HK-2 (cell line): Measurements from ENCODE around the gene LCN6.
"Not testable (repeated sequence)": the region's sequence is repeated elsewhere in the genome, so short reads cannot be mapped to it uniquely, and the experiment has no call there.

Source experiments
- DNase-seq: peaks from one replicate; pipeline ENCODE4 v3.0.0-alpha.2; 2018; ENCODE audit not compliant: unreplicated experiment

LCN6 gene

DNA sequence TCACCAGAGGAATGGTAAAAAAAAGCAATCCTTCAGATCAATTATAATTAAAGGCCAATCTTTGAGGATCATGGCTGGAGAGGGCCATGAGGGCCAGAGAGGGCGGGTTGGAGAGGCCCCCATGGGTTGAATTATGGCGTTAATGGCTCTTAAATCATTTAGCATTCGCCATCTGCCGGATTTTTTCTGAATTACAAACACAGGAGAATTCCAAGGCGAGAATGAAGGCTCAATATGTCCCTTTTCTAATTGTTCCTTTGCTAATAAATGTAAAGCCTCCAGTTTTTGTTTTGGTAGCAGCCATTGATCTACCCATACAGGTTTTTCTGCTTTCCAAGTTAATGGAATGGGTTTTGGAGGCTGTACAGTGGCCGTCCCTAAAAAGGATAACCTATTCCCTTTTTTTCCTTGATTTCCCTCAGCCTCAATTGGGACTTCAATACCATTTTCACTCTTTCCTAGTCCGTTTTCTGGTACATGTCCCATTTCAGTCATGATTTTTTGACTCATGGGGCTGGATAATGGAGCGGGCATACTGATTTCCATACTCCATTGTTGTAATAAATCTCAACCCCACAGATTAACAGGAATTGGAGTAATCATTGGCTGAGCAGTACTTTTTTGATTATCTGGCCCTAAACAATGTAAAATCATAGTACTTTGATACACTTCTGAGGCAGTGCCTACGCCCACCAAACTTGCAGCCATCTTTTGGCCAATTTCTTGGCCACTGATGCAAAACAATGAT lies 36.1 kb upstream of the LCN6 start:
- no peak for DNase-seq

DNA sequence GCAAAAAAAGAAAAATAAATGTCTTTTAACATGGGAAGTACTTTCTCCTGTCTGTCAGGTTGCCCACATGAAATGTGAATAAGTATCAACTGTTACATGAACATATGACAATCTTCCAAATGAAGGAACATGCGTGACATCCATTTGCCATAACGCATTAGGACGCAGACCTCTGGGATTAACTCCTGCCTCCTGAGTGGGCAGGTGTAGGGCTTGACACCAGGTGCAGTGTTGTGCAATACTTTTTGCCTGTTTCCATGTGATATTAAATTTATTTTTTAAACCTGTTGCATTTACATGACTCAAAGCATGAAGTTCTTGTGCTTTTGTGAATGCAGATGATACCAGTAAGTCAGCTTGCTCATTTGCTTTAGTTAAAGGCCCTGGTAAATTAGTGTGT lies 34.1 kb upstream of the LCN6 start:
- no peak for DNase-seq

DNA sequence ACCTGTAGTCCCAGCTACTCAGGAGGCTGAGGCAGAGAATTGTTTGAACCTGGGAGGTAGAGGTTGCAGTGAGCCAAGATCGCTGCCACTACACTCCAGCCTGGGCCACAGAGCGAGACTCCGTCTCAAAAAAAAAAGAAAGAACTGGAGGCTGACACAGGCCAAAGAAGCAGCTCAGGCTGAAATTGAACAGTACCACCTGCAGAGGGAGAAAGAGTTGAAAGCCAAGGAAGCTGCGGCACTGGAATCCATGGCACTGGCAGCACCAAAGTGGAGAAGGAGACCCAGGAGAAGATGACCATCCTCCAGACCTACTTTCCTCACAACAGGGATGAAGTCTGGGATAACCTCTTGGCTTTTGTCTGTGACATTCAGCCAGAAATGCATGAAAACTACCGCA lies 31.5 kb upstream of the LCN6 start:
- no peak for DNase-seq

DNA sequence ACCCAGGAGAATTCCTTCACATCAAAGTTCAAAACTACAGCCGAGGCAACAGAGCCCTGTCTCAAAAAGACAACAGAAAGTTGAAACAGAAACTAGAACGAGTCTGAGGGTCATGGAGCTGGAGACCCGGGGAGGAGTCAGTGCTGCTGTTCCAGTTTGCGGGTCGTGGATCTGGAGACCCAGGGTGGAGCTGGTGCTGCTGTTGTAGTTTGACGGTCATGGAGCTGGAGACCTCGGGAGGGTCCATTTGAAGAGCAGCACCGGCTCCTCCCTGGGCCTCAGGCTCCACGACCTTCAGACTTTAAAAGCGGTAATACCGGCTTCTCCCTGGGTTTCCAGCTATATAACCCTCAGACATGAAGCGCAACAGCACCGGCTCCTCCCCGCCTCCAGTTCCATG lies 29.0 kb upstream of the LCN6 start:
- no peak for DNase-seq

DNA sequence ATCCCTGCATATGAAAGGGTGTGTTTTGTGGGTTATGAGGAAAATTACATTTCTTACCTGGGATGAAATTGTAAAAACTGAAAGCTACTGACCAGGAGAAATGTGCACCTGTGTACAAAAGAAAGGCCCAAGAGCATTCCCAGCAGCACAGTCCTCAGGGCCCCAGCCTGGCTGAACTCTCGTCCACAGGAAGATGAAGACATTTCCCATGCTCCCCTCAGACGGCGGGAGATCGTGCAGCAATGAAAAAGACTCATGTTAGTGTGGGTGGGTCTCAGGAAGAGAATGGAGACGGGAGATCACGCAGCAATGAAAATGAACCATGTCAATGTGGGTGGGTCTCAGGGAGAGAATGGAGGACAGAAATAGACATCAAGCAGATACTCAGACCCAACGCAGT lies 28.6 kb upstream of the LCN6 start:
- DNase-seq: no peak

DNA sequence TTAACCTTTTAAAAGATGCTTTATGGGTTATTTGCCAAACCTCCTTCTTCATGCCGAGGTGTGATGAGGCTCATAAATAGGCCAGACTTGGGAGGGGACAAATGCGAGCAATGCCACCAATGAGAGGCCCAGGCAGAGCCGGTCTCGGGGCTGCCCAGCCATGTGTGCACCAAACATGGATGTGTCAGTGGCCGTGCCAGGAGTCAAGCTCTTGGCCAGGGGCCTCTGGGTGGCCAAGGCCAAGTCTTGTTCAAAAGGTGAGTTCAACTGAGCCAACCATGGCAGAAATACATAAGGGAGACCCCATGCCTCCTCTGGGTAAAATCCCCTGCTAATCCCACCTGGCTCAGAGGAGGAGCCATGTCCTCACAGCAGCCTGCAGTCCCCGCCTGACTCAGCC lies 26.9 kb upstream of the LCN6 start:
- DNase-seq: no peak

DNA sequence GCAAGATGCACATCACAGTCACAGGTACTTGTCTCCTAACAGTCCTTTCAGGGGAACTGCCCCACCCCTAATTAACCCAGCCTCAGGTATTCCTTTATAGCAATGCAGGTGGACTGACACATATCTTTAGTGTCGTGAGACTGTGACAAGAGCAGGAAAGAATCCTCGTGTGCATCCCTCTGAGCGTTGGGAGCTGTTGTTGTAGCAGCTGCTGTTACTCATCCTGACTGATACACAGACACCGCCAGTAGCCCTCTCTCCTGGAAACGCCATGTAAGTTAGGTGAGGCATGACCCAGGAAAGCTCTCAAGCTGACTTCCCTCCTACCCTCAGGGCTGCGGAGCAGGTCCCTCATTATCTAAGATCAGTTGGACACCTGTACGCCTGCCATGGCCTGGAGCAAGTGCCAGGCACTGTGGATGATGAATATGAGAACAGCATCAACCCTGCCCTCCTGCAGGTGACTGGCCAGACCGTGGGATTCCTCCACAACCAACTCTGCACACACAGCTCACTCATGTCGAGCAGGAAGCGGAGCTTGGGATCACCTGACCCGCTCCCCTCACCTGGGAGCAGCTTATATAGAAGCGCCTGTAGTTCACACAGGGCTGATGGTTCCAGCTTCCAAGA lies 26.2 kb upstream of the LCN6 start:
- no peak for DNase-seq

DNA sequence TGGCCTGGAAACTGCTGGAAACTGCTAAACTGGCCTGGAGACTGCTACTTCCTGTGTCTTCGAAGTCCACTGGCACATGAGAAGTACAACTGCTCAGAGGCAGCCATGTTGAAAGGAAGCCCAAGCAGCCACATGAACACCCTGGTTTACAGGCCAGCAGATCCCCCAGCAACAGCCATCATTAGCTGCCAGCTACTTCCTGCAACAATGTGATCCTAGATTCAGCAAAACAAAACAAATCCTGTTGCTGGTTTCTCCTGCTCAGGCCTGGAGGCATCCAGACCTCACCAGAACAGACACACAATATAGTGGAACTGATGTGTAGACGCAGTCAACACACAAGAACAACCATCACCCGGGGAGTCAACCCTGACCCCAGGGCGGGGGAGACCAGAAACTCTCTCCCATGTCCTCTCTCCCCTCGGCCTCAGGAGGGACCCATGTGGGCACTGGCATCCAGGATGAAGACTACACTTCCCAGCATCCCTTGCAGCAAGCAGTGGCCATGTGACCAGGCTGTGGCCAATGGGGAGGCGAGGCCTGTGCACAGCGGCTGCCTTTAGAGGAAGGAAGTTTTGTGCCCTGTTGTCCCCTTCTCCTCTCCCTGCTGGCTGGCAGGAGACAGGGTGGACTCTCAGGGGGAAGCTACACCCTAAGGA lies 25.2 kb upstream of the LCN6 start:
- DNase-seq: no peak

DNA sequence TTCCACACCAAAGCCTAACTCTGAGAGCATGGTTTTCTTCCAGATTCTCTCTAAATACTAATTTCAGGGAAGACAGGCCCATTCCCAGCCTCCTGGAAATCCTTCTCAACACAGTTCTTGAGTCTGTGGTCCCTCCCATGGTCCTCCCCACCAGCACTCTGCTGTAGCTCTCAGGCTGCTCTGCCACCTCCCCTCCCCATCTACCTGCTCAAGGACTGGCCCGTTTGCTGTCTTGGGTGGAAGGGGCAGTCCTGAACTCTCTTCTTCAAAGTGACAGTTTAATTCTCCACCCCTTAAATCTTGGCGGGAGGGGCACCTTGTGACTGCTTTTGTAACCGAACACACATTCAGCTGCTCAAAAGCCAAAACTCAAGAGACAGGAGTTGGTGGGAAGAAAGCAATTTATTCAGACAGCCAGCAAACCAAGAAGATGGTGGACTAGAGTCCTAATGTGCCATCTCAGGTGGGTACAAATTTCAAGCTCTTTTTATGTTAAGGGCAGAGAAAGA lies 23.6 kb upstream of the LCN6 start:
- no peak for DNase-seq

DNA sequence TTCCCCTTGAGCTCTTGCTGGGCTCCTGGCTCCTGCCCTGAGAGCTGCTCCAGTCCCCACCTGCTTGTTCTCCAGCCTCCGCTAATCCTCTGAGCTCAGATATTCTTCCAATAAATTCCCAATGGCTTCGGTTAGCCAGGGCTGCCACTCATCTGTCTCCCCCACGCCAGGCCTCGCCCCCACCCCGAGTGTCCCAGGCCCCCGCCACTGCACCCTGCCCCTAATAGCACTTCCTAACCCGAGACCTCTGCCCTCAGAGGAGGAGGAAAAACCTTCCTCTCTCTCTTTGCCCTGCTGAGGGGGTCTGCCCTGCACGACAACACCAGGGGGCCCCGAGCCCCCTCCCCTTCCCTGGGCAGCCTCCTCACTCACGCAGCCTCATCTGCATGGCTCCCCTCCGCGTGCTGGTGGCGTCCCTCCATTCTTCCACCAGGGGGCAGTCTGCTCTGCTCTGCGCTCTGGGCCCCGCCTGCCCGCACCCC lies 21.4 kb upstream of the LCN6 start:
- no peak for DNase-seq

DNA sequence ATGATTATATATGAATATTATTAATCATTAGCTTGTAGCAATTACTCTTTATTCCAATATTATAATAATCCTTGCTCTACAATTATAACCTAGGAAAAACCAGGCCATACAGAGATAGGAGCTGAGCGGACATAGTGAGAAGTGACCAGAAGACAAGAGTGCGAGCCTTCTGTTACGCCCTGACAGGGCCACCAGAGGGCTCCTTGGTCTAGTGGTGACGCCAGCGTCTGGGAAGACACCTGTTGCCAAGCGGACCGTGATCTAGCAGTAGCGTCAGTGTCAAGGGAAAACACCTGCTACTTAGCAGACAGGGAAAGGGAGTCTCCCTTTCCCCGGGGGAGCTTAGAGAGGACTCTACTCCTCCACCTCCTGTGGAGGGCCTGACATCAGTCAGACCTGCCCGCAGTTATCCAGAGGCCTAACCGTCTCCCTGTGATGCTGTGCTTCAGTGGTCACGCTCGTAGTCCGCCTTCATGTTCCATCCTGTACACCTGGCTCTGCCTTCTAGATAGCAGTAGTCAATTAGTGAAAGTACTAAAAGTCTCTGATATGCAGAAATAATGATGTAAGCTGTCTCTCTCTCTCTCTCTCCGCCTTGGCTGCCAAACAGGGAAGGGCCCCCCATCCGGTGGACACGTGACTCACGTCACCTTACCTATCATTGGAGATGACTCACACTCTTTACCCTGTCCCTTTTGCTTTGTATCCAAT lies 18.2 kb upstream of the LCN6 start:
- DNase-seq: peak; percentile 65

DNA sequence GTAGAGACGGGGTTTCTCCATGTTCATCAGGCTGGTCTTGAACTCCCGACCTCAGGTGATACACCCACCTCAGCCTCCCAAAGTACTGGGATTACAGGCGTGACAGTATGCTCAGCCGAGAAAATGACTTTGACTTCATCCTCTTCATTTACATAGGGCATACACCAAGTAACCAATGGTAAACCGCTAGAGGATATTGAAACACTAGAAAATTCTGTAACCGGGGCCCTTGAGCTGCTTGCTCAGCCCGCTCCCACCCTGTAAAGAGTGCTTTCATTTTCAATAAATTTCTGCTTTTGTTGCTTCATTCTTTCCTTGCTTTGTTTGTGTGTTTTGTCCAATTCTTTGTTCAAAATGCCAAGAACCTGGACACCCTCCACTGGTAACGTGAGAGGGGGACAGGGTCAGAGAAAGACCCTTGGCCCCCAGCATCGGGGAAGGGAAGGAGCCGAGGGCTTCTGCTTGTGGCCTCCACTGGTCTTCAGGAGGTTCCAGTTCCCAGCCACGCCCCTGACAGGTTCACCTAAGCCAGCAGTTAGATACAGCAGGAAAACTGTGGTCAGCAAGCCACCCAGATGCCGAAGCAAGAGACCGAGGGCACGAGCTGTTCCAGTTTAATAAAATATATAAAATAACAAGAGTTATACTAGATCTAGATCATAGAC lies 17.6 kb upstream of the LCN6 start:
- DNase-seq: not testable (repeated sequence)

DNA sequence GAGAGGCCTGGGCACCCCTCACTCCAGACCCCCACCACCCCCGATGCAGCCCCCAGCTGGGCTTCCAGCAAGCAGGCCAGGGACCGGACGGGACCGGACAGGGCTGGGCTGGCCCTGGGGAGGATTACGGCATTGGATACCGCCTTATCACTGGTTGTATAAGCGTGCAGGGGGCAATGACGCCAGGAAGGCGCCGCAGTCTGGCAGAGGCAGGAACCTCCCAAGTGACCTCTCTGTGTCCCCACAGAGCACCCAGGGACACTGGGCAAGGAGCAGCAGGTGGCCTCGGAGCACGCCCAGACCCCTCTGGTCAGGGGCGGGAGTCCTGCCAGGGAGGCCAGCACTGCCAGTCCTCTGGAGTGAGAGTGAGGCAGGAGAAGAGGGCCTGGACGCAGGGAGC lies 16.7 kb upstream of the LCN6 start:
- no peak for DNase-seq

DNA sequence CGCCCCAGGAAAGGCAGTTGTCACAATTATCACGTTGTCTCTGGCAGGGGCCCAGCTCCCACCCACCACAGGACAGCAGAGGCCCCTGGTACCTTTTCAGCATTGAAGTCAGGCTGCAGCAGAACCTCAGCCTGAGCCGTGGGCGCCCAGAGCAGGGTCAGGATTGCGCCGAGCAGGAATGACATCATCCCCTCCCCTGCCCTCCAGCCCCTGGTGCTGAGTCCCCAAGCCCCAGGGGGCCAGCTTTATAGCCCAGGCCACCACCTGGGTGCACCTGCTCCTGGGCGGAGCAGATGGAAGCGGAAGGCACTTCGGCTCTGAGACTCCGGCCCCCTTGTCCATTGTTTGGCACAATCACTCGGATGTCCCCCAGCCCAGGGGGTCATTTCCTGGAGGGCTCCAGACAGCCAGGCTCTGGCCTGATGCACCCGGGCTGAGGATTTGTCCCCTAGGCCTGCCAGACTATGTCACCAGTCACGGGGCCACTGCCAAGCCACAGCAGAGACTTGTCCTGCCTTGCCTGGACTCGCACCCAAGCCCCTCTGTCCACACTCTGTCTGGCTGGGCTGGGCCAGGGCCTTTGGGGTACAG lies 16.1 kb upstream of the LCN6 start, which contains the start of gene LCN15:
LCN15 (minus strand) TSS at position 218 of the 591 bp plus-strand sequence; CDS start at position 188, 30 bp downstream.
- DNase-seq: no peak

DNA sequence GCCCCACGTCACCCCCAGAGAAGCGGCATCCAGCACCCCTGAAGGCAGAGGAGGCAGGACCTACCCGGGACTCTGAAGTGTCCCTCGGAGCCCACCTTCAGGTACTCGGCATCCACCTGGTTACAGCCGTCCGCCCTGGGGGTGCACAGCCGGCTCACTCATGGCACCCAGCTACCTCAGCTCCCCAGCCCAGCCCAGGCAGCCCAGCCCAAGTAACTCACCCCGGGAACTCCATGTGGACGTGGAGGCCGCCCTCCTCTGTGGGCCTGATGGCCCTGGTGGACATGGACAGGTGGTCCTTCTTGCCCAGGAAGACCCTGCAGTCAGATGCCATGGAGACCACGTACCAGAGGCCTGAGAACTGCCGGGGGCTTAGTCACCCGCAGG lies 15.3 kb upstream of the LCN6 start:
- no peak for DNase-seq

DNA sequence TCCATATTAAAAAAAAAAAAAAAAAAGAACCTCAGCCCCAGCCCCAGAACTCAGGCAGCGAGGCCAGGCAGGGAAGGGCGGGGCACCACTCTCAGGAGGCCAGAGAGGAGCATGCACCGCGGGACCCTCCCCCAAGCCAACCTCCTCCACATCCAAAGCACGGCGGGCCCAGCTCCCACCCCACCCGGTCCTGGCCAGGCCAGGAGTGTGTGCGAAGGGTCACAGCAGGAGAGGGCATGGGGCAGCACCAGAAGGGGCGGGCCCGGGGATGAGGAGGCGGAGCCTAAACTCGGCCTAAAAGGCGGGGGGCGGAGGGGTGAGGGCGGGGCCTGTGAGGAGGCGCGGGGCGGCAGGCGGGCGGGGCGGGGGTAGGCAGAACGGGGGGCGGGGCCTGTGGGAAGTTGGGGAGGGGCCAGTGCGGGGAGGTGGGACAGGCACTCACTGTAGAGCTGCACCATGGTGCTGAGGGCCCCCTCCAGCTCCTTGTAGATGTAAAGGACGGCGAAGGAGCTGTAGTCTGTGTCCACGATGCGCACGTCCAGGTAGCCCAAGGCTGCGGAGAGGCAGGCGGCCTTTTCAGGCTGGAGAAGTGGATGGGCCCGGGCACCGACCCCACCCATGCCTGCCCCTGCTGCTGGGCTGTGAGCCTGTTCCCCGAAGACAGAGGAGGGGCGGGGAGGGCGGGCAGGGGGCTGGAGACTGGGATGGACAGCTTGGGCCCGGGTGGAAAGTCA lies 14.8 kb upstream of the LCN6 start:
- DNase-seq: no peak

DNA sequence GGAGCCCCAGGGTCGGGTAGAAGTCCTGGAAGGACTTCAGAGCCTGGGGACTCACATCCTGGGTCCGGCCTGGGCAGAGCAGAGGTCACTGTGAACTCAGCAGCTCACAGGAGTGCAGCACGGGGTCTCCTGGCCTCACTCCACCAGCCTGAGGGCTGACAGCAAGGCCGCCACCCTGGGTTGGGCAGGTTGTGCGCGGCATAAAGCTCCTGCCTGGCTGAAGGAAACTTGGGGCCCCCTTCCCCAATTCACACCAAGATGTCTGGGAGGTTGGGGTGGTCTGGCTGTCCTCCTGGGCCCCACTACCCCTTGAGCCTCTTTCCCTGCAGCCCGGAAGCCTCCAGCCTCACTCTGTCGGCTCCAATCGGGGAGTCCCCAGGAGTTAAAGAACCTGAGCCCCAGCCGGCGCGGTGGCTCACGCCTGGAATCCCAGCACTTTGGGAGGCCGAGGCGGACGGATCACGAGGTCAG lies 13.9 kb upstream of the LCN6 start:
- no peak for DNase-seq

DNA sequence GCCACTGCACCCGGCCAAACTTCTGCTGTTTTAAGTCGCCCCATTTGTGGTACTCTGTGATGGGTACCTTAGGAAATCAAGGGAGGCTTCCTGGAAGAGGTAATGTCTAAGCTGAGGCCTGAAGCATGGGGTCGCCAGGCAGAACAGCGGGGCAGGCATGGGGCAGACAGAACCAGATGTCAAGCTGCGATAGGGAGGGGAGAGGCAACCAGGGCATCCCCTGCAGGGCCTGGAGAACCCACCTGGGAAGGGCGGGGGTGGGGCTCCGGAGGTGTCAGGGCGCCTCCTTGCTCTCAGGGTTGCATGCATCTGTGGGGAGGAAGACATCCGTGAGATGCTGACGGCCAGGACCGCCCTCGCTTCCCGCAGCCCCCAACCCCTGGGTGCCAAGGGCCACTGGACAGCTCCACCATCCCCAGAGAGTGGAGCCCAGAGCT lies 13.2 kb upstream of the LCN6 start:
- no peak for DNase-seq

DNA sequence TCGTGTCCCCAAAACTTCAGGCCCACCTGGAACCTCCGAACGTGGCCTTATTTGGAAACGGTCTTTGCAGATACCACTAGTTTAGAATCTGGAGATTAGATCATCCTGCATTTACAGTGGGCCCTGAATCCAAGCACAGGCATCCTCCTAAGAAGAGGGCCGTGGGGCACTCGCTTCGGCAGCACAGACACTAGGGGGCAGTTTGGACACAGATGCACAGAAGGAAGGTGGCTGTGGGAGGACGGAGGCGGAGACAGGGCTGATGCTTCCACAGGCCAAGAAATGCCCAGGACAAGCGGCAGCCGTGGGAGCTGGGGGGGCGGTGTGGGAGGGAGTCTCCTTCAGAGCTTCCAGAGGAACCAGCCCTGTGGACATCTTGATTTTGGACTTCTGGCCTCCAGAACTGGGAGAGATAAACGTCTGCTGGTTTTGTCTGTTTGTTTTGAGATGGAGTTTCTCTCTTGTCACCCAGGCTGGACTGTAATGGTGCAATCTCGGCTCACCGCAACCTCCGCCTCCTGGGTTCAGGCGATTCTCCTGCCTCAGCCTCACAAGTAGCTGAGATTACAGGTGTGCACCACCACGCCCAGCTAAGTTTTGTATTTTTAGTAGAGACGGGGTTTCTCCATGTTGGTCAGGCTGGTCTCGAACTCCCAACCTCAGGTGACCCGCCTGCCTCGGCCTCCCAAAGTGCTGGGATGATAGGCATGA lies 12.7 kb upstream of the LCN6 start:
- peak; percentile 74 for DNase-seq

DNA sequence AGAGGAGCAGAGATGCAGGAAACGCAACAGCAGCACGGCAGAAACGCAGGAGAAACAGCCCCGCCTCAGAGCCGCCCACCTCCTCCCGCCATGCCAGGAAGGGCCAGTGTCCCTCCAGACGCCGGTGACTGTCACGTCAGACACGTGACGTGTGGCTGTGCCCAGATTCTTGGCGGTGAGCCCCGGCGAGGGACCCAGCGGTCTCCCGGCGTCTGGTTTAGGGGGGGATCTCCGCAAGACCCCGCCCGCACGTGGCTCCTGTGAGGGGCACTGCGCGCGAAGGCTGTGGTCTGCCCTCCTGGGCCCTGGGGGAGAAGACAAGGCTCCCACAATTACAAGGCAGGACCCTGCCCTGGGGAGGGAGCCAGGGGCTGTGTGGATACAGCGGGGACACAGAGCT lies 12.1 kb upstream of the LCN6 start:
- no peak for DNase-seq
